ENCODE results near the gene CBX8. TPM values are rescaled to one million over a fixed set of nuclear protein-coding genes. Genes with fewer than 3 reads are reported as not detected.

CBX8 gene
- total RNA-seq, 2 donors from 2014 or later, result 4.7 to 4.8 TPM

DNA sequence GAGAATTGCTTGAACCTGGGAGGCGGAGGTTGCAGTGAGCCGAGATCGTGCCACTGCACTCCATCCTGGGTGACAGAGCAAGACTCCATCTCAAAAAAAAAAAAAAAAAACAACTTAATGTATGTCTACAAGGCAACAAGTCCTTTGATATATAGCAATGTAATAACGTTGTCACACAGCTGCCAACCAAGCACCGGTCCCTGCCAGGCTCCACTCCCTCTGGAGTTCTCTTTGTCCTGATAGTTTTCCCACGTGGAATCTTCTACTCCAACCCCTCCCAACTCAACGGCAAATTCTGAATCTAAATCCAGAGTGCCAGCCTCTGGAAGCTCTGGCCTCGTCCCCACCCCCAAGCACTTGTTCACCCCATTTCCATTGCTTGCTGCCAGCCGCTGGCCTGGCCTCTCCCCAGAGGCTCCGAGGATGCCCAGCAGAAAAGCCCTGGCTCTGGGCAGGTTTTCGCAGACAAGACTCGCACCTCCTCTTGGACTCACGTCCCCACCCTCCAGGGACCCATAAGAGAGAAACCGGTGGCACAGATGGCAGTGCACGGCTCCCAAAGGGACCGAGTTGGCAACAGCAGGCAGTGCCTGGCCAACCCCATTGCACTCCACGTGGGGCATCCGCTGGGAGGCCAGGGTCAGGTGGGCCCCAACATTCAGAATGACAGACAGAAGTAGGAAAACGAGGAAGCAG, 34.8 kb downstream of the CBX8 start:
- no peak for TF ChIP-seq POLR2AphosphoS5 (IDR thresholded peaks at IDR 0.05)
- TF ChIP-seq, protein P1, sequence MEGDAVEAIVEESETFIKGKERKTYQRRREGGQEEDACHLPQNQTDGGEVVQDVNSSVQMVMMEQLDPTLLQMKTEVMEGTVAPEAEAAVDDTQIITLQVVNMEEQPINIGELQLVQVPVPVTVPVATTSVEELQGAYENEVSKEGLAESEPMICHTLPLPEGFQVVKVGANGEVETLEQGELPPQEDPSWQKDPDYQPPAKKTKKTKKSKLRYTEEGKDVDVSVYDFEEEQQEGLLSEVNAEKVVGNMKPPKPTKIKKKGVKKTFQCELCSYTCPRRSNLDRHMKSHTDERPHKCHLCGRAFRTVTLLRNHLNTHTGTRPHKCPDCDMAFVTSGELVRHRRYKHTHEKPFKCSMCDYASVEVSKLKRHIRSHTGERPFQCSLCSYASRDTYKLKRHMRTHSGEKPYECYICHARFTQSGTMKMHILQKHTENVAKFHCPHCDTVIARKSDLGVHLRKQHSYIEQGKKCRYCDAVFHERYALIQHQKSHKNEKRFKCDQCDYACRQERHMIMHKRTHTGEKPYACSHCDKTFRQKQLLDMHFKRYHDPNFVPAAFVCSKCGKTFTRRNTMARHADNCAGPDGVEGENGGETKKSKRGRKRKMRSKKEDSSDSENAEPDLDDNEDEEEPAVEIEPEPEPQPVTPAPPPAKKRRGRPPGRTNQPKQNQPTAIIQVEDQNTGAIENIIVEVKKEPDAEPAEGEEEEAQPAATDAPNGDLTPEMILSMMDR (IDR thresholded peaks at IDR 0.05), result no peak
- TF ChIP-seq POLR2A (IDR thresholded peaks at IDR 0.05), result no peak
- Histone ChIP-seq H3K4me3 (no peak overlapping the region), H3K27ac (no peak overlapping the region), H3K9me3 (no peaks in the 10 kb centered on the region), H3K4me1 (replicated peaks) (no peaks in the 10 kb centered on the region), H3K36me3 (no peaks in the 10 kb centered on the region), H3K27me3 (replicated peaks; ENCODE audit: insufficient read depth) (no peaks in the 10 kb centered on the region)
- 78% methylated on average over 19 of the region's 19 CpGs for WGBS
- DNase-seq (ENCODE audit: low spot score), result no peak
- intact Hi-C loops (cut with DNase I), result no loop called here

DNA sequence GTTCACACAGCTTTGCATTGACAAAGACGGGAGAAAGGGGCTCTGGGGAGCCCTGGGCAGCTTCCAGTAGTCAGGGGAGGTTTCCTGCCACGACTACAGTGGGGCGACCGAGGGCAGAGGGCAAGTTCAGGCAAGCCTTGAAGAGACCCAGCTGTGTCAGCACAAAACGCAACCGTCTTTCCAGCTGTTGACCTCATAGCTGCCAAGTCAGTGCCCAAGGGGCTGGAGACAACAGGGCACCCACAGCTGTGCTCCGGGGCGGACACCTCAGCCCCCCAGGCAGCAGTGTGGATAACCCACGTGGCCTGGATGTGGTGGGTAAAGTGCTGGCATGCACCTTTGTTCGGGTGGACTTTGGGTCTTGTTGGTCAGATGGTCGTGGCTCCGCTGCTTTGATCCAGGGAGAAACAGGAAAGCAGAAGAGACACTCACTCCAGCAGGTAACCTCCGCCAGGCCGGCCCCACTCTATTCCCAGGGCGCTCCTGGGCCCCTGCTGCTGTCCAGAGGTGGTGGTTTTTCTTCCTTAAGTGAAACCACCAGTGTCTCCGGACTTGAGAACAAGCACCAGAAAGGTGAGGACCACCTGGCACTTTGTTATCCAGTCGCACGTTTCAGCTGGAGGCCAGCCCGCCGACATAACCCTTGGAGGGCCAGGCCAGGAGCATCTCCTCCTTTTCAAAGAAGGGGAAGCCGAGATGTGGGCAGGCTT, 36.5 kb downstream of the CBX8 start:
- no peaks in the 10 kb centered on the region for H3K9me3 ChIP-seq
- intact Hi-C loops (cut with DNase I), result no loop called here
- TF ChIP-seq POLR2A (IDR thresholded peaks at IDR 0.05) (no peak), POLR2AphosphoS5 (IDR thresholded peaks at IDR 0.05) (no peak)
- TF ChIP-seq, protein P1 (IDR thresholded peaks at IDR 0.05), result no peak
- no peak for DNase-seq (ENCODE audit: low spot score)
- WGBS, result 75% methylated on average over 21 of the region's 21 CpGs
- no peak overlapping the region for H3K4me3 ChIP-seq
- H3K4me1 ChIP-seq (replicated peaks), result no peaks in the 10 kb centered on the region
- H3K27me3 ChIP-seq (replicated peaks; ENCODE audit: insufficient read depth), result no peaks in the 10 kb centered on the region
- no peaks in the 10 kb centered on the region for H3K36me3 ChIP-seq
- no peak overlapping the region for H3K27ac ChIP-seq

DNA sequence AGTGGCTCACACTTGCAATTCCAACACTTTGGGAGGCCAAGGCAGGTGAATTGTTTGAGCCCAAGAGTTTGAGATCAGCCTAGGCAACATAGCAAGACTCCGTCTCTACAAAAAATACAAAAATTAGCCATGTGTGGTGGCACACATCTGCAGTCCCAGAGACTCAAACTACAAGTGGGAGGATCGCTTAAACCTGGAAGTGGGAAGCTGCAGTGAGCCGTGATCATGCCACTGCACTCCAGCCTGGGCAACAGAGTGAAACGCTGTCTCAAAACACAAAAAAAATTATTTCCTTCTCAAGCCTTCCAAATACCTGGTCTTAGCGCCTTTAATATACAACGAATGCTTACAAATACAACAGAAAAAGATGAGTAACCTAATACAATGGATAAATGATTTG, 38.6 kb downstream of the CBX8 start:
- Histone ChIP-seq H3K27me3 (replicated peaks; ENCODE audit: insufficient read depth) (no peaks in the 10 kb centered on the region), H3K27ac (no peak overlapping the region), H3K4me3 (no peak overlapping the region), H3K4me1 (replicated peaks) (no peaks in the 10 kb centered on the region), H3K9me3 (no peaks in the 10 kb centered on the region), H3K36me3 (no peaks in the 10 kb centered on the region)
- intact Hi-C loops (cut with DNase I), result no loop called here
- TF ChIP-seq, protein P1 (IDR thresholded peaks at IDR 0.05), result no peak
- TF ChIP-seq POLR2AphosphoS5 (IDR thresholded peaks at IDR 0.05) (no peak), POLR2A (IDR thresholded peaks at IDR 0.05) (no peak)
- DNase-seq (ENCODE audit: low spot score), result no peak
- 96% methylated on average over 6 of the region's 6 CpGs for WGBS

DNA sequence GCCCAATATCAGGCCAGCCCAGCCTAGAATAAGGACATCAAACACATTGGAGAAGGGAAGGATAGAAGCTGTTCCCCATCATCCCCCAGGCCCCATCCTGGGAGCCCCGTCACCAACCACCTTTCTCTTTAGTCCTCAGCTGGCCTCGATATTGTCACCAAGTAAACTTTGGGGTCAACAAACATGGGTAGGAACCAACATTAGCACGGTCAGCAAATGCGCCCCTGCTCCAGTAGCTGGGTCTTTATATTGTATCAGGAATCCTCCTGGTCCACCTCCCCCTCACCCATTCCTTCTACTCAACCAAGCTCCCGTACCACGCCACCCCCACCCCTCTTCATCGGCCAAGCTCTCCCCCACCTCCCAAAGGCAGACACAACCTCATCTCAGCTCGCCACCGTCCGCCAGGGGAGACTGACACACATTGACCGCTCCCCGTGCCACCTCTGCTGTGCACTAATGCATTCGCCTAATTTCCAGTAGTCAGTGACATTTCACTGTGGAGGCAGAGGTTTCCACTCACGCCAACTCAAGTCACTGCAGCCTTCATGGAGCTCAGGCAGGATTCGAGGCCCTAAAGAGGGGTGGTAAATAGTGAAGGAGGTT, 39.6 kb downstream of the CBX8 start:
- intact Hi-C loops (cut with DNase I), result no loop called here
- no peaks in the 10 kb centered on the region for H3K4me1 ChIP-seq (replicated peaks)
- H3K27me3 ChIP-seq (replicated peaks; ENCODE audit: insufficient read depth), result no peaks in the 10 kb centered on the region
- H3K27ac ChIP-seq, result no peak overlapping the region
- TF ChIP-seq POLR2AphosphoS5 (IDR thresholded peaks at IDR 0.05) (no peak), POLR2A (IDR thresholded peaks at IDR 0.05) (no peak)
- TF ChIP-seq, protein P1 (IDR thresholded peaks at IDR 0.05), result no peak
- no peaks in the 10 kb centered on the region for H3K9me3 ChIP-seq
- no peak for DNase-seq (ENCODE audit: low spot score)
- no peak overlapping the region for H3K4me3 ChIP-seq
- no peaks in the 10 kb centered on the region for H3K36me3 ChIP-seq
- 98% methylated on average over 15 of the region's 15 CpGs for WGBS

Data from prostate gland (tissue), 2 donors.